Esophagus mucosa (tissue), 1 donor: ENCODE measurements around the gene MYL11. TPM values are rescaled to one million over a fixed set of nuclear protein-coding genes. Genes with fewer than 3 reads are reported as not detected.

Experiments used
- ATAC-seq: fragments of 200-7000 bp; cut with Tn5 transposase; one replicate; pipeline ENCODE4 v1.9.1; 2020
- total RNA-seq: library from RNA; stranded (reverse); gene quantifications from one replicate; pipeline ENCODE4 v1.2.4, GENCODE V29; 2023
- donor health status: DM: yes; HTN: yes; CAD: no.

The MYL11 gene
- total RNA-seq, 1 donor from 2014 or later, result 2.2 TPM

DNA sequence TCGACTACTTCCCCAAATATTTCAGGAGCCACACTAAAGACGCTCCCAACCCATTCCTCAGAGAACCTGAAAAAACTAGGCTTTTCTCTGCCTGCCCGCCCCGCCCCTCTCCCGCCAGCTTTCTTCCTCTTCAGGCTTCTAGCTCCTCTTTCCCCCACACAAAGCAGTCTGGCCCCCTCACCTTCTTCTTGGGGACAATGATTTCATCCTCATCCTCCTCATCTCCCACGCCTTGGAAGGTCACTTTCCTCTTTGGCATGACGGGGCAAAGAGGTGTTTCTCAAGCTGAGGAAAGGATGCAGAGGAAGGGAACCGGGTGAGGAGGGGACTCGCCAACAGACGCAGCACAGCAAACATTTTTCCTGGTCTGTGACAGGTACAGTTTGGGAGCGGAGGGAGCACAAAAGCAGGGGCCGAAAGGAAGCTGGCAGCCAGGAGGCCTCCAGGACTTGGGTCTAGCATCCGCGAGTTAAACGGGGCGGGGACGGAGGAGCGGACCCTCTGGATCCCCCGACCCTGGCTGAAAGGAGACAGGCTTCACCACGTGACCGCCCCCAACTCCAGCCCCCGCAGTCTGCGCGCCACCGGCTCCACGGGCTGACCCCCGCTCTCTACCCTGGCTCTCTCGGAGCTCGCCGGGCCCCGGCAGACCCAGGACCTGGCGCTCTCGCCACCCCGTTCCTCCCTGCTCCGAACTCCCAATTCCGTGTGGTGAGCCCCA lies 20.0 kb upstream of the MYL11 start:
- peak; percentile 39 for ATAC-seq

DNA sequence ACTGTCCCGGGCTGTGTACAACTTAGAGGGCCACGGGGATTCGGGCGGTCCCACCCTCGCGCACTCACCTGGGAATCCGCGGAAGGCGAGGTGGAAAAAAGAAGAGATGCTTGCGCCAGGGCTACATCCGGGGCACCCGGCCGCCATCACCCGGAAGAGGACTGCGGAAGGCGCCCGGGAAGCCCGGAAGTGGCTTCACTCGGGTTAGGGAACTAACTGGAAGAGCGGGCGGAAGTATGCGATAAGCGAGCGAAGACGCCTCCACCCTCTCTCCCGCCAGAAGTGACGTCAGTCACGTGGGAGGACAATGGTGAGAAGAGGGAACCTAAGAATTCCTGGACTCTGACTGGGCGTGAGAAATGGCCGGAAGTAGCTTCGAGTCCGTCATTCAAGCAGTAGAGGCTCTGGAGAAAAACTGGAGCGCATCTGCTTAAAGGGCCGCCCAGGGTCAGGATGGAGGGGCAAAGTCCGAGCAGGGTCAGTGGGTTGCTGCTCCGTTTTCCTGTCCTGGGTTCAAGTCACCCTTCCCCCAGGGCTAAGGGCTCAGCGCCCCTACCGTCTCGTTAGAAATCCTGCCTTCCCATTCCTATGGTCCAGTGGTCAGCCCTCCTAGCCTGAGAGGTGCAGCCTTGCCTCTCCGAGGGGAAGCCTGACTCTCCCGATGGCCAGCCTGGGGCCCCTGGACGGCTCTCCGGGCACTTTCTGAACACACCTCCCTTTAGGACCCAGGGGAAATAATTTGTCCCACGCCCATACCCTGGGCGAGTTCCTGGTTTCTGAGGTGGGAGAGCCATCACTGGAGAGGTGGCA lies 19.3 kb upstream of the MYL11 start, which contains the start of gene CD2BP2:
CD2BP2 (minus strand) TSS at position 165 of the 810 bp plus-strand sequence. CDS start 627 bp downstream, outside the sequence.
- ATAC-seq, result peak; percentile 90

DNA sequence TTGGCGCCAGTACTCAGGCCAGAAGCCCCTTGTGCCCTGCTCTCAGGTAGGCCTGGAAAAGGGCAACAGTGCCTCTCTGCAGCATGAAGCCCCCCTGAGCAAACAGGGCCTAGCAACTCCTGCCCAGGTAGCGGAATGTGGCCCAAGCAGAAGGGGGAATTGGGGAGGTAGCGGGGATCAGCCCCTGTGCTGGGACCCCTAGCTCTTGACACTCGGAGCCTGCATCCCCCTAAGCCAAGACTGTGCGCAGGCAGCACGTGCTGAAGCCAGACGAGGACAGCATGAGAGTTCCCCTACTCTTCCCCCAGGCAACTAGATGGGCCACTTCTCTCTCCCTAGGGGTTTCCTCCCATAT lies 18.7 kb upstream of the MYL11 start:
- no peak for ATAC-seq

DNA sequence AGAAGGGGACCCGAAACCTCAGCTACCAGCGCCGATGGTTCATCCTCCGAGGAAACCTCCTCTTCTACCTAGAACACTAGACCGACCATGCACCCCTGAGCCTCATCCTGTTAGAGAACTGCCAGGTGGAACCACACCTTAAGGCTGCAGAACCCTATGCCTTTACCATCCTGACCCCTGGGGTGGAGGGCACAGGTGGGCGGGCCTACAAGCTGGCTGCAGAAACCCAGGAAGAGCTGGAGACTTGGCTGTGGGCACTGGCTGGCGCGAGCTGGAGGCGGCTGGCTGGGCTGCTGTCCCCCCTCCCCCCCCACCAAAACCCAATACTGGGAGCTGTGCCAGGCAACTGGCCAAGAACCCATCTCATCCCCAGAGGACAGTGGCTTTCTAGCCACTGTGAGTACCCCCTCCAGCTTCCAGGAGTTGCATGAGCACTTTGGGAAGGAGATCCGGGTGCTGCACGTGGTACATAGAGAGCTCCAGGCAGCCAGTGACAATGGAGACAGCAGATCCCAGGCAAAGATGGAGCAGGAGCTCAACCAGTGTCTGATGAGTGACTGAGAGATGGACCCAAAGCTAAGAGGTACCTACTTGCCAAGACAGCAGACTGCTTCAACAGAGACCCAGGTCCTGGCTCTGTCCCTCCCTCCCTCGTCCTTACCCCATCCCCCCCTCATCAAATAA lies 18.1 kb upstream of the MYL11 start:
- no peak for ATAC-seq

DNA sequence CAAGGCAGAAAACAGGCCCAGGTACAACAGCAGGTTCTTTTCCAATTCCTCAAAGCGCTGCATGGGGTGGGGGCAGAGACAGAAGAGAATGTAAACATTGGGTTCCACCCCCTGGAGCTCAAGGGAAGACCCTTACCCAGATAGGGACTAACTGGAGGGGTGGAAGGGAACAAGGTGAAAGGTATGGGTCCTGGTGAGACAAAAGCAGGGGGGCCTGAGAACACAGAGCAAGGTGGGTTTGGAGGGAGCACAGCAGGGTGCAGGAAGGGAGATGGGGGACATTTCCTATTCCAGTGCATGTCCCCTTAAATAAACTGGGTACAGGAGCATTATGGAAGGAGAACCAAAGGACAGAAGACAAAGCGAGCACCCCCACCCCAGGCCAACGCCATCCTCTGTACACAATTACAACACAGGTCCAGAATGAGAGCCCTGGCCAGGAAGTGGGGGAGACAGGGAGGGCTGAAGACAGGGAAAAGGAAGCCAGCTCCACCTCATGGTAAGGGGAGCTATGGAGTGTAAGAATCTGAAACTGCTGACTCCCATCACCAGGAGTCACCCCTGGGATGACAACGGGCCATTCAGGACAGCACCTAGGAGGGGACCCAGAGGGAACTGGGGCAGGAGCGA lies 17.4 kb upstream of the MYL11 start:
- ATAC-seq, result no peak

DNA sequence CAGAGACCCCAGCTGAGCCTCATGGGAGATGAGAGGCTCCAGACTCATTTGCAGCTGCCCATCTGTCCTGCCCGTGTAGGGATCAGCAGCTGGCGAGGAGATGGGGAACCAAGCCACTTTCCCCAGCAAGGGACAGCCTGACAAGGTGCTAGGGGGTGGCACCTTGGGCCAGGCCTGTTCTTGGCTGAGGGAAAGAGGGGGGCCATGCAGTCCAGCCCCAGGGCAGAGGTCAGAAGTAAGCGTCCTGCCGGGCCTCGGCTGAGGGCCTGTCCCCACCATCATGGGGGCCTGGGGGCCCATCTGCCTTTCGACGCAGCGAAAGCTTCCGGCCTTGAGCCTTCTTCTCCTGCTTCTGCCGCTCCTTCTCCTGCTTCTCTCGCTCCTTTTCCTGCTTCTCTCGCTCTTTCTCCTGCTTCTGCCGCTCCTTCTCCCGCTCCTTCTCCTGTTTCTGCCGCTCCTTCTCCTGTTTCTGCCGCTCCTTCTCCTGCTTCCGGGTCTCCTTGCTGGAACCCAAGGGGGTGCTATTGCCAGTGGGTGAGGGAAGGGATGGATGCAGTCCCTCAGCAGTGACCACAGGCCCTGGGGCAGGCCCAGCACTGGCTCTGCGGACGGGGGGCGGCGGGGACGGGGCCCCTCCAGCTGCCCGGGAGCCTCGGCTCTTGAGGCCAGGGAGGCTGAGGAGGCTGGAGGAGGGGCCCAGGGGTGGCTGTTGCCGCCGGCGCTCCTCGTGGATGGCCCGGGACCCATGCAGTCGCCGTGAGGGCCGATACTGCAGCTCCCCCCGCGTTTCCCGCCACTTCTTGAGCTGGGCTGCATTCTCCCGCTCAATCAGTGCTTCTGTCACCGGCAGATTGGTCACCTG lies 16.7 kb upstream of the MYL11 start:
- no peak for ATAC-seq

DNA sequence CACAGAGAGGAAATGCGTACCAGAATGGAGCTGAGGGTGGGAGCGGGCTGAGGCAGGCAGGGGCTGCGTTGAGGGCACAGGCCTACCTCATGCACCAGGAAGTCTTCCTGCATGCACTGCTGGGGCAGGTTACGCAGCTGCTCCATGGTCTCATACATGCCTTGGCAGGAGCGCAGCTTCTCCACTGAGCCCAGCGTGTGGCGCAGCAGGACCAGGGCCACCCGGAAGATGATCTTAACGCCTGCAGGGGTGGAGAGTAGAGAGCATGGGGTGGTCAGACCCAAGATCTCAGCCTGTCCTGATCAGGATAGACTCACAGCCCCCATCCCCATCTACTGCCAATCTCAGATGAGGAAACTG lies 16.0 kb upstream of the MYL11 start:
- no peak for ATAC-seq

DNA sequence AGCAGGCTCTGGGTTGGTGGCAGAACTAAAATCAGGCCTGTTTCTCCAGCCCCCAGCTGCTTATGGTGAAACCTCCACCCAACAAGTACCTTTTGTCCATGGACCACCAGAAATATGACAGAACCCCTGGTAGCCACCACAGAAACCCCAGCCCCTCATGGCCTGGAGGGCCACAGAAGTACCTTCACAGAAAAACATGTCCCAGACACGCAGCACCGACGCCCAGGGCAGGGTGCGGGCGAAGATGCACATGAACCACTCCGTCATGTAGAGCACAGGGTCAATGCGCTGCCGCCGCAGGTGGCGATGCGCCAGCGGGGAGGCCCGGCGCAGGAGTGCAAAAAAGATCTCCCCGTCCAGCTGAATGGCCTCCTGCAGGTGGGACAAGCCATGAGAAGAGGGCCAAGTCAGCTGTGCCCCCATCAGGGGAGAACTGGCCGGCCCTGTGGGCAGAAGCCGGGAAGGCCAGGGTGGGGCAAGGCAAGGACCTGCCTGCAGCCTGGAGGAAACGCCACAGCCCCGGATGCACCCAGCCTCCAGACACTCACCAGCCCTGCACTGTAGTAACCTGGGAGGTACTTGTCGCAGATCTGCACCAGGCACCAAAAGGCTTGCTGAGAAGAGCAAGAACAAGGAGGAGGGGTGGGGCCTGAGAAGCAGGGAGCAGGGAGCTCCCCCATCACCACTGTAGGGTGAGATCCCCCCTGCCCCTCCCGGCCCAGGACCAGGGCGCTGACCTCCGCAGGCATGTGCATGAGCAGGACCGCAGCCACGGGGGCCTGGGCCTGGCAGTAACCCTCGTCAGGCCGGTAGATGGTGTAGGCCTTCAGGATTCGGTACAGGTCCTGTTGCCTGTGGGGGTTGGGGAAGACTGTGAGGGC lies 15.4 kb upstream of the MYL11 start:
- ATAC-seq, result no peak

DNA sequence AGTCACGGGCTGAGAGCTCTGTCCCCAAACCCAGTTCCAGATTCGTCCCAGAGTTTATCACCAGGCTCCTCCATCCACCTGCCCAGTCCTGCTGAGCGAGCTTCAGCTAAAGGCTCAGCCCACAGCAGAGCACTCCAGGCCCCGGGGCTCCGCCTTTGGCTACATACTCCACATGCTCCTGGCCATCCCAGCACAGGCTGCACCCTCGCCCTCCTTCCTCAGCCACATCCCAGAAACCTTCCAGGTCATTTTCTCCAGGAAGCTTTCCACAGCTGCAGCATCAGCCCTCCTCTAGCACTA lies 14.8 kb upstream of the MYL11 start:
- no peak for ATAC-seq

DNA sequence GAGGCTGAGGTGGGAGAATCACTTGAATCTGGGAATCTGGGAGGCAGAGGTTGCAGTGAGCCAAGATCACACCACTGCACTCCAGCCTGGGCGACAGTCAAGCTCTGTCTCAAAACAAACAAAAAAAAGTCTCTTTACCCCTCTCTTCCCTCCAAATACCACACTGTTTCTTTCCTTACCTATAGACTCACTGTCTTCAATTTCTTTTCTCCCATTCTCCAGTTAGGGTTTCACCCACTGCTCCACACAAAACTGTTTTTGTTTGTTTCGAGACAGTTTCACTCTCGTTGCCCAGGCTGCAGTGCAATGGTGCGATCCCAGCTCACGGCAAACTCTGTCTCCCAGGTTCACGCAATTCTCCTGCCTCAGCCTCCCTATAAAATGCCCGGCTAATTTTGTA lies 13.4 kb upstream of the MYL11 start:
- ATAC-seq, result no peak

DNA sequence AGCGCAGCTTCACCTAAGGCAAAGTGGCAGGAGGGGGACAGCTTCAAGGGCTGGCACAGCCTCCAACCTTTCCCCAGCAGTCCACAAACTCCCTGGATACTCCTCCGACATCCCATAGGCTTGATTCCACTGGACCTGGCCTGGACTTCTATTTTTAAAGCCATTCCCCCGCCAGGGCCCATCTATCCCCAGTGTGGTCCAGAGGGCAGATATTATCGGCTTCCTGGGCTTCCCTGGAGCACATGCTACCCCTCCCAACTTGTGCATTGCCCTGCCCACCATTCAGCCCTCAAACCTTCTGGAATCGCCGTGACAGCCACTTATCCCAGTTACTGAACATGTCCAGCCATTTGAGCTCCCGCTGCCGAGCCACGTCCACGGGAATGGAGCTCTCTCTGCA lies 9.4 kb upstream of the MYL11 start:
- no peak for ATAC-seq

DNA sequence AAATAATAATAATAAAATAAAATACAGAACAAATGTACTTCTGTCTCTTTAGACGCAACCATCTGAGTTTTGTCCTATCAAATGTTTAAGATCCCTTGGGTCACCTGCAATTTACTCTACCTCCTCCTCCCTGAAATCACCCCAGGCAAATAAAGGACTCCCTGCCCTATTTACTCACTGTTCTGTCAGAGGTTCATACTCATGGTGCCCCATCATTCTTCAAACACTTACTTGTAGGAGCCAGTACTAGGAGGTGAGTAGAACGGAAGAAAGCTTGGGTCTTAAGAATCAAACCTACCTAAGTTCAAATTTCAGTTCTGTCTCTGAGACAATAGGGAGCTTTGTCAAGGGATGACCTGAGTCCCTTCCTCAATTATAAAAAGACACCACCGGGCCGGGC lies 8.1 kb upstream of the MYL11 start:
- ATAC-seq, result no peak

DNA sequence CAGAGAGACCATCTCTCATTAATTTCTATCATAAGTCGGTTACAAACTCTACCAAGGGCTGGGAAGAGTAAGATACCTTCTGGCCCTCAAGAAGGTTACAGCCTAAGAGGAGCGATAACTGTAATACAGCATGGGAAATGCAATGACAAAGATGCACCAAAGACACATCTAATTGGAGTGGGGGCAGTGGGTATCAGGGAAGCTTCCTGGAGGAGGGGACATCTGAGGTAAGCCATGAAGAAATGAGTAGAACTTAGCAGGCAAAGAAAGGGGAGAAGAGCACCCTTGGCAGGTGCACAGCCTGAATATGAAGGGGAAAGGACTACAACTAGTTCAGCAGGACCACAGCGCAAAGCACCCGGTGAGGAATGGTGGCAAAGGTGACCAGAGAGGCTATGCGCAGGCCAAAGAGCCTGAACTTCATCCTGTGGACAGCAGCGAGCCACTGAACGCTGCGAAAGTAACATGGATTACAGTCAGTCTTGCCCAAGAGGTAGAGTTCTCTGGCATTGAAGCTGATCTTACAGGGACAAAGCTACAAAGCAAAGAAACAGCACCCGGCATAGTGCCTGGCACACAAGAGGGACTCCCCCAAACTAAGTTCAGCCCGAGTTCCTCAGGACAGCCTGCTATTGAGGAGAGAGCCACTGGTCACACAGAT lies 7.1 kb upstream of the MYL11 start:
- no peak for ATAC-seq

DNA sequence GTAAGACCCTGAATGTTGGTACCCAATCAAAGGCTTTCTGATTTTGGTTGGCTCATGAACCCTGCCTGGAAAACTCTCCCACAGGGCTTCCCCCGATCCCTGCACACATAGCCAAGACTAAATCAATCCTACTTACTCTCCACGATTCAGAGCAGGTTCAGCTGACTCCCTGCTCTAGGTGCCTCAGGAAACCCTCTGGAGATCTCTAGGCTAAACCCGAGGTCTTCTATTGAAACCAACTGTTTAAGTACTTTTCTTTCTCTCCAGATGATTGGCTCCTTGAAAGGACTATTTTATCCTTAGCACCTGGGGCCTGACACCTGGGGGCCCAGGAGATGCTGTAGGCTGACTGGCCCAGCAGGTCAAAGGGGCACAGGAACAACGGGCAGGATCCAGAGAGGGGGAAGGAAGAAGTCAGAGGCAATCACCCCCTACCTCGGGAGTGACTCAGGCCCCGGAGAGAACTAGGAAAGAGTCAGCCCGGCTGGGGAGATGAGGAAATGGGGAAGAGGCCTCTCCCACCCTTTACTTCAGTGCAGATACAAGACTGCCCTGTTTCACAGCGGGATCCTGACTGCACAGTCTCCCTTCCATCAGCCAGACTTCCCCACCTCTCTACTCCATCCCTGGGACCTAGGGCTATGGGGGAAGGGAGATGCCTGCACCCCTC lies 6.3 kb upstream of the MYL11 start:
- ATAC-seq, result no peak

DNA sequence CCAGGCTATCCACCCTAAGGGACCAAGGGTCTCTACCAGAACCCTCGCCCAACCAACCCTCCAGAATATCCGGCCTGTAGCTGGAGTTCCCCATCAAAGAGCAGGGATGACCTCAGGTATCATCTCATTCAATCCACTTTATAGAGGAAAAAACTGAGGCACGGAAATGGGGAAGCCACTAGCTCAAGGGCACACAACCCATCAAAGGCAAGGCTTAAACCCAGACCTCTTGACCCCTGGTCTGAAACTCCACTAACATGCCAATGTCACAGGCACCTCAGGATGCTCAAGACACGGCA lies 5.9 kb upstream of the MYL11 start:
- ATAC-seq, result no peak

DNA sequence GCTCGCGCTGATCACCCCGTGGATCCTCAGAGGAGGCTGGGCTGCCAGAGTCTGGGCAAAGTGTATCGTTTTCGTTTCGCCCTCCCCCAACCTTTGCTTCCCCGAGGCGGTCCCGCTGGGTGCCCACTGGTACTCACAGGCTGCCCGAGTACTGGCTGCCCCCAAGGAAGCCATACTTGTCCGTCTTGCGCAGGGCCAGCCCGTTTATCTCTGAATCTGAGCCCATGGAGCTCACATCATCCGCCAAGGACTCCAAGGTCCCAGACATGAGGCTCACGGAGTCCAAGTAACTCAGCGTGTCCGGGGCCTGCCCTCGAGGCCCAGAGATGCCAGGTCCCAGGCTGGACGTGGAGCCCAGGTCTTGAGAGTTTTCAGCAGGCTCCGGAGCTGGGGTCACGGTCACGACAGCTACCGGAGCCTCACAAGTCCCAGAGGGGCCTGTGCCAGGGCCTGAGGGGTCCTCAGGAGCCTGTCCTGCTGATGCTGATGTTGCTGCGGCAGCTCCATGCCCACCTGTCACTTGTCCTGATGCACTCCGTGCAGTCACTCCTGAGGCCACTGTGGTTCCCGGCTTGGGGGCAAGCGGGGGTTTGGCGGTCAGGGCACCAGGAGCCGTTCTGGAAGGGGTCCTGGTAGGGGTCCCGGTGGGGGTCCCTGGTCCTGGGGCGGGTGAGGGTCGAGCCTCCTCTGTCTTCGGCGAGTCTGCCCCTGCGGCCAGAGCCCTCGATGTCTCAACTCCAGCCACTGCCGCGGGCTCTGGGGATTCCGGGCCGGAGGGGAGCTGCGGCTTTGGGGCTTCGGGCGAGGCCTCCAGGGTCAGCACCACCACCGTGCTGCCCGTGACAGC lies 5.3 kb upstream of the MYL11 start:
- ATAC-seq, result no peak

DNA sequence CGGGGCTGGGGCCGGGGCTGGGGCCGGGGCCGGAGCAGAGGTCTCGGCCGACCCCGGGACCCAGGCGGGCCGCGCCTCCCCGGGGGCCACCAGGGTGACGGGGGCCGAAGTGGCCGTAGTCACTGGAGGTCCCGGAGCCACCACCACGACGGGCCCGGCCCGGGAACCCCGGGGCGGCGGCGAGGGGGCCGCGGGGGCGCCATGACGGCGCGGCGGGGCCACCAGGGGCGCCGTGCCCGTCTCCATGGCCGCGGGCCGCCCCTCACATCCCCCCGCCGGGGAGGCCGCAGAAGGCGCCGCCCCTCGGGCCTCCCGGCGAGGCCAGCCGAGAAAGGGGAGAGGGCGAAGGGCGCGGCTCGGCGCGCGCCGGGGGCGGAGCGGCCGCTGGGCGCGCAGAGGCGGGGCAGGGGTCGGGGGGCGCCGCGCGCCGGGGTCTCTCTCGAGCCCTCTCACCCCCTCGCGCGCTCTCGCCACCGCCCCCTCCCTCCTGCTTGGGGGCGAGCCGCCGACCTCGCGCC lies 4.6 kb upstream of the MYL11 start:
- ATAC-seq, result no peak

DNA sequence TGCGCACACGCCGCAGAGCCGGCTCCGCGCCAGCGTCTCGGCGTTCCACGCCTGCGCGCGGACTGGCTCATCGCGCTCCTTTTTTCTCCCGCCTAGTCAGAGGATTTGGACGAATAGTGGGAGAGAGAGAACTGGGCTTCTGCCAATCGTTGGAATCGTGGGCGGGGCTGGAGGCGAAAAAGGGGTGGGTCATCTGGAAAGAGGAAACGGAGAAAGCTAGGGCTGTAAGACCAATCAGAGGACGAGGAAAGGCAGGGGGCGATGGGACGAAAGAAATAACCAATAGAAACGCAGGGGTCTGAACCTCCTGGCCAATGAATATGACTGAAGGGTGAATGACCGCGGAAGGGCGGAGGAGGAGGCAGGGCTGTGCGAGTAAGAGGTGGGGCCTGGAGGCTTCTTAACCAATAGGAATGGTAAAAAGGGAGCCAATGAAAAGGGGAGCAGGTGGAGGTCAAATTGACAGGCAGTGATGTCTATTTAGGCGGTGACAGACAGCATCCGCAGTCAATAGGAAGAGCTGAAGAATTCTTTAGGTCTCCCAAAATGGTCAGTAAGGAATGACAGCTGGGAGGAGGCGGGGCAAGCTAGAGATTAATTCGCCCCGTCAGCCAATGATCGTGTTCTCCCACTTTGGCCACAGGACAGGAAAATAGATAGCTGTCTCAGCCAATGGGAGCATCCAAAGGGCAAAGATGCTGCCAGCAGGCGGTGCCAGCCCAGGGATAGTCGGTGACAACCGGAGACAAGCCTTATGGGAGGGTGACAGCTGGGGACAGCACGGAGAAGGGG lies 4.0 kb upstream of the MYL11 start, which contains the start of gene TBC1D10B:
TBC1D10B (minus strand) TSS at position 39 of the 792 bp plus-strand sequence. CDS start 311 bp downstream, outside the sequence.
- peak; percentile 93 for ATAC-seq
